ENCODE measurements around the gene CCDC87.
"Not testable (repeated sequence)": the region's sequence is repeated elsewhere in the genome, so short reads cannot be mapped to it uniquely, and the experiment has no call there.

The CCDC87 gene

GRCh38 chr11:66548774-66549630 is 43.9 kb downstream of the CCDC87 start:
- DNase-seq: no peak

GRCh38 chr11:66548041-66548440 is 44.8 kb downstream of the CCDC87 start:
- no peak for DNase-seq

GRCh38 chr11:66547662-66548009 is 45.2 kb downstream of the CCDC87 start:
- DNase-seq: no peak

GRCh38 chr11:66546966-66547661 is 45.7 kb downstream of the CCDC87 start:
- DNase-seq: no peak

GRCh38 chr11:66546368-66546965 is 46.4 kb downstream of the CCDC87 start, which contains the start of gene ACTN3:
Gene ACTN3, plus strand, starts transcription at chr11:66546903. Its CDS starts 35 bp downstream, at chr11:66546938.
- no peak for DNase-seq

- DNase-seq: peak; percentile 99 to 100 (median 100)
Observed at GRCh38 chr11:66545701-66546367, 47.0 kb downstream of the CCDC87 start, which contains the start of gene ZDHHC24. Gene ZDHHC24, minus strand, starts transcription at chr11:66546048. Its CDS starts 45 bp downstream, at chr11:66546003.

GRCh38 chr11:66544952-66545351 is 47.9 kb downstream of the CCDC87 start:
- not testable (repeated sequence) for DNase-seq

GRCh38 chr11:66543263-66544107 is 49.4 kb downstream of the CCDC87 start:
- DNase-seq: peak; percentile 14 to 68 (median 47)

GRCh38 chr11:66542362-66542761 is 50.5 kb downstream of the CCDC87 start:
- peak; percentile 22 to 59 (median 51) for DNase-seq

GRCh38 chr11:66541892-66542291 is 51.0 kb downstream of the CCDC87 start:
- DNase-seq: peak in 1 of 4 experiments; percentile 14

- not testable (repeated sequence) for DNase-seq
Observed at GRCh38 chr11:66540598-66540997, 52.3 kb downstream of the CCDC87 start.

All from suppressor macrophage (primary cell).